Neural cell (in vitro differentiated cells): ENCODE results near the gene RAB18. TPM values are rescaled to one million over a fixed set of nuclear protein-coding genes. Genes with fewer than 3 reads are reported as not detected.

ENCODE experiments used
- H2AFZ ChIP-seq: fragments of 200-600, 300-800 bp; sonication (generic), shearing (Covaris generic); 2 replicates; pipeline ENCODE4 v1.6.0; 2014; ENCODE audit warnings: low read depth, mild to moderate bottlenecking, antibody characterized with exemption, low read length, moderate library complexity
- H3F3A ChIP-seq: fragments of 200-600 bp; shearing (Covaris generic); 2 replicates; pipeline ENCODE4 v1.6.1; 2016; ENCODE audit warnings: mild to moderate bottlenecking, moderate library complexity, mixed read lengths, antibody characterized with exemption, low read length; ENCODE audit not compliant: insufficient read depth, poor library complexity, severe bottlenecking
- H3K27ac ChIP-seq: fragments of 200-600, 300-800 bp; sonication (generic), shearing (Covaris generic); 2 replicates; pipeline ENCODE4 v1.5.1; 2014; ENCODE audit warnings: mild to moderate bottlenecking, low read length, moderate library complexity
- H3K27me3 ChIP-seq: fragments of 300-800, 200-600 bp; sonication (generic), shearing (Covaris generic); 2 replicates; pipeline ENCODE4 v1.6.0; 2014; ENCODE audit warnings: mild to moderate bottlenecking, low read depth, low read length, moderate library complexity; ENCODE audit not compliant: insufficient read depth
- H3K36me3 ChIP-seq: fragments of 300-800, 200-600 bp; sonication (generic), shearing (Covaris generic); 2 replicates; pipeline ENCODE4 v1.5.1; 2014; ENCODE audit warnings: mild to moderate bottlenecking, antibody characterized with exemption, low read length, moderate library complexity; ENCODE audit not compliant: insufficient read depth
- H3K4me2 ChIP-seq: fragments of 300-800, 200-600 bp; sonication (generic), shearing (Covaris generic); 2 replicates; pipeline ENCODE4 v1.6.0; 2014; ENCODE audit warnings: mild to moderate bottlenecking, low read length
- H3K4me3 ChIP-seq: fragments of 300-800, 200-600 bp; sonication (generic), shearing (Covaris generic); 2 replicates; pipeline ENCODE4 v1.5.1; 2014; ENCODE audit warnings: mild to moderate bottlenecking, low read length, moderate library complexity
- H3K79me2 ChIP-seq: fragments of 200-600 bp; shearing (Covaris generic); replicated peaks from 2 replicates; pipeline ENCODE4 v1.6.0; 2014; ENCODE audit warnings: mild to moderate bottlenecking, low read length, moderate library complexity; ENCODE audit not compliant: insufficient read depth
- H3K9ac ChIP-seq: fragments of 300-800, 200-600 bp; sonication (generic), shearing (Covaris generic); 2 replicates; pipeline ENCODE4 v1.6.1; 2016; ENCODE audit warnings: mild to moderate bottlenecking, low read length, mixed read lengths
- H3K9me2 ChIP-seq: fragments of 200-600 bp; shearing (Covaris generic); 2 replicates; pipeline ENCODE4 v1.6.1; 2016; ENCODE audit warnings: mild to moderate bottlenecking, low read length, mixed read lengths; ENCODE audit not compliant: insufficient read depth
- H3K9me3 ChIP-seq: fragments of 200-600, 300-800 bp; sonication (generic), shearing (Covaris generic); 2 replicates; pipeline ENCODE4 v1.6.1; 2016; ENCODE audit warnings: mild to moderate bottlenecking, mixed run types, low read length, moderate library complexity, mixed read lengths
- H4K20me1 ChIP-seq: fragments of 200-600 bp; shearing (Covaris generic); 2 replicates; pipeline ENCODE4 v1.6.1; 2016; ENCODE audit warnings: mild to moderate bottlenecking, mixed run types; ENCODE audit not compliant: insufficient read depth
- EP300 ChIP-seq: fragments of 450-650 bp; conservative IDR thresholded peaks from 2 replicates; pipeline ENCODE4 v1.6.1; 2014; ENCODE audit warnings: antibody characterized with exemption, mild to moderate bottlenecking, moderate library complexity; ENCODE audit not compliant: poor library complexity, severe bottlenecking
- EZH2 ChIP-seq: fragments of 200-600, 300-800 bp; shearing (Covaris generic), sonication (generic); IDR thresholded peaks from 2 replicates; pipeline ENCODE4 v1.6.1; 2014; ENCODE audit warnings: antibody characterized with exemption, low read length, borderline replicate concordance, mild to moderate bottlenecking; ENCODE audit not compliant: insufficient read depth, poor library complexity, severe bottlenecking
- MXI1 ChIP-seq: fragments of 450-650 bp; conservative IDR thresholded peaks from 2 replicates; pipeline ENCODE4 v1.6.1; 2014; ENCODE audit warnings: antibody characterized with exemption, mild to moderate bottlenecking; ENCODE audit not compliant: poor library complexity, severe bottlenecking
- RAD21 ChIP-seq: fragments of 450-650 bp; conservative IDR thresholded peaks from 2 replicates; pipeline ENCODE4 v1.6.1; 2014; ENCODE audit warnings: antibody characterized with exemption, mild to moderate bottlenecking, moderate library complexity
- SMC3 ChIP-seq: fragments of 450-650 bp; conservative IDR thresholded peaks from 2 replicates; pipeline ENCODE4 v1.6.1; 2014; ENCODE audit warnings: antibody characterized with exemption, mild to moderate bottlenecking, moderate library complexity; ENCODE audit not compliant: poor library complexity
- TAF1 ChIP-seq: IDR thresholded peaks from 2 replicates; pipeline ENCODE4 v1.6.1; 2012; ENCODE audit warnings: low read depth
- polyA plus RNA-seq: library from polyadenylated mRNA; depleted of rRNA; stranded (reverse); fragments of >200 nt; gene quantifications from 2 replicates; pipeline ENCODE4 v1.2.3, GENCODE V29; 2014
- TF ChIP-seq, protein P1 (sequence below): IDR thresholded peaks from 2 replicates; pipeline ENCODE4 v1.6.1; 2012; ENCODE audit warnings: borderline replicate concordance
- TF ChIP-seq, protein P2 (sequence below): fragments of 450-650 bp; IDR thresholded peaks from 2 replicates; pipeline ENCODE4 v1.5.1; 2014; ENCODE audit warnings: antibody characterized with exemption, mild to moderate bottlenecking, moderate library complexity; ENCODE audit not compliant: poor library complexity, severe bottlenecking

RAB18 gene
- polyA plus RNA-seq, 1 donor from 2014 or later: 122 TPM

DNA sequence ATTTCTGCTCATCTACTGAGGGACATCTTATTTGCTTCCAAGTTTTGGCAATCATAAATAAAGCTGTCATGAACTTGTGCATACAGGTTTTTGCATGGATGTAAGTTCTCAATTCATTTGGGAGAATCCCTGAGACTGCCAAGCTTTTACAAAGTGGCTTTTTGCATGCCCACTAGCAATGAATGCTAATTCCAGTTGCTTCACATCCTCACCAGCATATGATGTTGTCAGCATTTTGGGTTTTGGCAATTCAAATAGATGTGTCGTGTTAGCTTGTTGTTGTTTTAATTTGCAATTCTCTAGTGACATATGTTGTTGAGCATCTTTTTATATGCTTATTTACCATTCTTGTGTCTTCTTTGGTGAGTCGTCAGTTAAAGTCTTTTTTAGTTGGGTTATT lies 57.2 kb downstream of the RAB18 start:
- Histone ChIP-seq H4K20me1 (no peaks in the 10 kb centered on the region), H3K27ac (no peak overlapping the region), H3K9me2 (no peaks in the 10 kb centered on the region), H3K79me2 (no peaks in the 10 kb centered on the region), H3K4me3 (no peak overlapping the region), H3K9ac (no peak overlapping the region), H3K36me3 (no peaks in the 10 kb centered on the region), H3K9me3 (no peaks in the 10 kb centered on the region), H3K4me2 (no peak overlapping the region), H3F3A (no peaks in the 10 kb centered on the region), H3K27me3 (no peaks in the 10 kb centered on the region), H2AFZ (no peak overlapping the region)
- TF ChIP-seq, protein P1, sequence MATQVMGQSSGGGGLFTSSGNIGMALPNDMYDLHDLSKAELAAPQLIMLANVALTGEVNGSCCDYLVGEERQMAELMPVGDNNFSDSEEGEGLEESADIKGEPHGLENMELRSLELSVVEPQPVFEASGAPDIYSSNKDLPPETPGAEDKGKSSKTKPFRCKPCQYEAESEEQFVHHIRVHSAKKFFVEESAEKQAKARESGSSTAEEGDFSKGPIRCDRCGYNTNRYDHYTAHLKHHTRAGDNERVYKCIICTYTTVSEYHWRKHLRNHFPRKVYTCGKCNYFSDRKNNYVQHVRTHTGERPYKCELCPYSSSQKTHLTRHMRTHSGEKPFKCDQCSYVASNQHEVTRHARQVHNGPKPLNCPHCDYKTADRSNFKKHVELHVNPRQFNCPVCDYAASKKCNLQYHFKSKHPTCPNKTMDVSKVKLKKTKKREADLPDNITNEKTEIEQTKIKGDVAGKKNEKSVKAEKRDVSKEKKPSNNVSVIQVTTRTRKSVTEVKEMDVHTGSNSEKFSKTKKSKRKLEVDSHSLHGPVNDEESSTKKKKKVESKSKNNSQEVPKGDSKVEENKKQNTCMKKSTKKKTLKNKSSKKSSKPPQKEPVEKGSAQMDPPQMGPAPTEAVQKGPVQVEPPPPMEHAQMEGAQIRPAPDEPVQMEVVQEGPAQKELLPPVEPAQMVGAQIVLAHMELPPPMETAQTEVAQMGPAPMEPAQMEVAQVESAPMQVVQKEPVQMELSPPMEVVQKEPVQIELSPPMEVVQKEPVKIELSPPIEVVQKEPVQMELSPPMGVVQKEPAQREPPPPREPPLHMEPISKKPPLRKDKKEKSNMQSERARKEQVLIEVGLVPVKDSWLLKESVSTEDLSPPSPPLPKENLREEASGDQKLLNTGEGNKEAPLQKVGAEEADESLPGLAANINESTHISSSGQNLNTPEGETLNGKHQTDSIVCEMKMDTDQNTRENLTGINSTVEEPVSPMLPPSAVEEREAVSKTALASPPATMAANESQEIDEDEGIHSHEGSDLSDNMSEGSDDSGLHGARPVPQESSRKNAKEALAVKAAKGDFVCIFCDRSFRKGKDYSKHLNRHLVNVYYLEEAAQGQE: no peak

DNA sequence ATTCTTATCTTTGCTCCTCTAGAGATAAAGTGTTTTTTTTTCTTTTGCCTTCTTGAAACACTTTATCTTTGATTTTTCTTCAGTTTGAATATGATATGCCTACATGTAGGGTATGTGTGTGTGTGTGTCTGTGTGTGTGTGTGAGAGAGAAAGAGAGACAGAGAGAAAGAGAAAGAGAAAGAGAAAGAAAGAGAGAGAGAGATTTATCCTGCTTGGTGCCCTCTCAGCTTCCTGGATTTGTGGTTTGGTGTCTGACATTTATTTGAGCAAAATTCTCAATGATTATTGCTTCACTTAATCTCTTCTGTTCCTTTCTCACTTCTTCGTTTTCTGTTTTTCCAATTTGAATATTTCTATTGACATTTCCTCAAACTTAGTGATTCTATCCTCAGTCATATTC lies 60.3 kb downstream of the RAB18 start:
- H3K9me3 ChIP-seq: no peaks in the 10 kb centered on the region
- no peaks in the 10 kb centered on the region for H3F3A ChIP-seq
- no peak overlapping the region for H3K4me3 ChIP-seq
- no peaks in the 10 kb centered on the region for H4K20me1 ChIP-seq
- TF ChIP-seq EZH2 (no peak), TAF1 (no peak), RAD21 (no peak)
- TF ChIP-seq, protein P2, sequence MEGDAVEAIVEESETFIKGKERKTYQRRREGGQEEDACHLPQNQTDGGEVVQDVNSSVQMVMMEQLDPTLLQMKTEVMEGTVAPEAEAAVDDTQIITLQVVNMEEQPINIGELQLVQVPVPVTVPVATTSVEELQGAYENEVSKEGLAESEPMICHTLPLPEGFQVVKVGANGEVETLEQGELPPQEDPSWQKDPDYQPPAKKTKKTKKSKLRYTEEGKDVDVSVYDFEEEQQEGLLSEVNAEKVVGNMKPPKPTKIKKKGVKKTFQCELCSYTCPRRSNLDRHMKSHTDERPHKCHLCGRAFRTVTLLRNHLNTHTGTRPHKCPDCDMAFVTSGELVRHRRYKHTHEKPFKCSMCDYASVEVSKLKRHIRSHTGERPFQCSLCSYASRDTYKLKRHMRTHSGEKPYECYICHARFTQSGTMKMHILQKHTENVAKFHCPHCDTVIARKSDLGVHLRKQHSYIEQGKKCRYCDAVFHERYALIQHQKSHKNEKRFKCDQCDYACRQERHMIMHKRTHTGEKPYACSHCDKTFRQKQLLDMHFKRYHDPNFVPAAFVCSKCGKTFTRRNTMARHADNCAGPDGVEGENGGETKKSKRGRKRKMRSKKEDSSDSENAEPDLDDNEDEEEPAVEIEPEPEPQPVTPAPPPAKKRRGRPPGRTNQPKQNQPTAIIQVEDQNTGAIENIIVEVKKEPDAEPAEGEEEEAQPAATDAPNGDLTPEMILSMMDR: no peak
- no peak overlapping the region for H2AFZ ChIP-seq
- H3K4me2 ChIP-seq: no peak overlapping the region
- H3K27me3 ChIP-seq: no peaks in the 10 kb centered on the region
- no peak overlapping the region for H3K9ac ChIP-seq
- H3K27ac ChIP-seq: no peak overlapping the region
- H3K79me2 ChIP-seq: no peaks in the 10 kb centered on the region
- H3K36me3 ChIP-seq: no peaks in the 10 kb centered on the region
- H3K9me2 ChIP-seq: no peaks in the 10 kb centered on the region

DNA sequence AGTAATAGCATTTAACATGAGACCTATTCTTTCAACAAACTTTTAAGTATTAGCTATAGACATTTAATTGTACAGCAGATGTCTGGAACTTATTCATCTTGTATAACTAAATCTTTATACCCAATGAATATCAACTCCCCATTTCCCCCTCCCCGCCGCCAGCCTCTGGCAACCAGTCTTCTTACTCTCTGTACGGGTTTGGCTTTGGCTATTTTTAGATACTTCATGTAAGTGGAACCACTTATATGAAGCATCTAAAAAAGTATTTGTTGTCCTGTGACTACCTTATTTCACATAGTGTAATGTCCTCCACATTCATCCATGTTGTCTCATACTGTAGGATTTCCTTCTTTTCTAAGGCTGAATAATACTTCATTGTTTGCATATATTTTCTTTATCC lies 60.8 kb downstream of the RAB18 start:
- H3K27ac ChIP-seq: no peak overlapping the region
- H3K9me3 ChIP-seq: no peaks in the 10 kb centered on the region
- no peak for TF ChIP-seq MXI1
- TF ChIP-seq, protein P1: no peak
- TF ChIP-seq SMC3: no peak
- no peak for TF ChIP-seq EP300
- no peak for TF ChIP-seq RAD21
- H3K27me3 ChIP-seq: no peaks in the 10 kb centered on the region
- no peaks in the 10 kb centered on the region for H3F3A ChIP-seq
- no peak overlapping the region for H2AFZ ChIP-seq
- H3K36me3 ChIP-seq: no peaks in the 10 kb centered on the region
- H4K20me1 ChIP-seq: no peaks in the 10 kb centered on the region
- no peak overlapping the region for H3K4me3 ChIP-seq
- no peak overlapping the region for H3K9ac ChIP-seq
- H3K79me2 ChIP-seq: no peaks in the 10 kb centered on the region
- no peak overlapping the region for H3K4me2 ChIP-seq
- no peaks in the 10 kb centered on the region for H3K9me2 ChIP-seq
